GM18951 (cell line): ENCODE data around the gene CYP2W1.

ENCODE experiments used
- POLR2A ChIP-seq: IDR thresholded peaks from 4 replicates; pipeline ENCODE4 v1.6.1; 2011; ENCODE audit warnings: mild to moderate bottlenecking; ENCODE audit not compliant: insufficient read length, insufficient read depth; ENCODE audit errors: extremely low read depth
- in situ Hi-C: fragments of 300-500 bp; cut with MboI; formaldehyde crosslinking; loops from one replicate; pipeline ENCODE4 v1.12.0; 2022; ENCODE audit warnings: low sequenced_read_pairs, mixed read lengths, inconsistent platforms; ENCODE audit not compliant: unreplicated experiment

The CYP2W1 gene

DNA sequence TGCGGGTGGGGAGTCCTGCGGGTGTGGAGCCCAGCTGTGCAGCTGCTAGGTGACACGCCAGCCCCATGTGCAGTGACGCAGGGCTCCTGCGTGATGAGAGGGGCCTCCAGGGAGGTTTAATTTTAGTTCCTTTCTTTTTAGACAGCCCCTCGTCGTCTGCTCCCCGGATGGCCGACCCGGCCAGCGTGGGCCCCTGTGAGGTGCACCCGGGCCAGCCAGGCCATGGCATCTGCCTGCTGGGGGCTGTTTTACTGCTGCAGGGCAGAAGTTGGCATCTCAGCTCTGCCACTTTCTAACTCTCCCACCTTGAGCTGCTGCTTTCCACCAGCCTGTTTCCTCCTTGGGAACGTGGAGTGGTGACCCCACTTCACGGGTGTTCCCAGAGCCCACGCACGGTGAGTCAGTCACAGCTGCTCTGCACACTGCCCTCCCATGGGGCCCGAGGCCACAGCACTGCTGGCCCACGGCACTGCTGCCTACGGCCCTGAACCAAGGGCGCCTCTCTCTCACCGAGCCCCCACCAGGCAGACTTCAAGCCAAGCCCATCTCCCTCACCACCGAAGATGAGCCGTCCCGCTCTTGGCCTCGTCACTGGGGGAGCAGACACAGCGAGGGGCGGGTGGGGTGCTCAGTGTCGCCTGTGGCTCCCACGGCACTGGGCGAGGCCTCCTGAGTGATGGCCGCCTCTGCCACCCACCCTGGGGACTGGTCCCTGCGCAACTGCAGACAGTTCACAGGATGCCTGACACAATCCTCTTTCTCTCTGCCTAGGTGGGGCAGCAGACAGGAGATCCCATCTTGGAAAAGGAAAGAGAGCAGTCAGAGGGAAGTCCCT is 21.3 kb downstream of the CYP2W1 start:
- no peak for TF ChIP-seq POLR2A
- in situ Hi-C loops, result no loop called here

DNA sequence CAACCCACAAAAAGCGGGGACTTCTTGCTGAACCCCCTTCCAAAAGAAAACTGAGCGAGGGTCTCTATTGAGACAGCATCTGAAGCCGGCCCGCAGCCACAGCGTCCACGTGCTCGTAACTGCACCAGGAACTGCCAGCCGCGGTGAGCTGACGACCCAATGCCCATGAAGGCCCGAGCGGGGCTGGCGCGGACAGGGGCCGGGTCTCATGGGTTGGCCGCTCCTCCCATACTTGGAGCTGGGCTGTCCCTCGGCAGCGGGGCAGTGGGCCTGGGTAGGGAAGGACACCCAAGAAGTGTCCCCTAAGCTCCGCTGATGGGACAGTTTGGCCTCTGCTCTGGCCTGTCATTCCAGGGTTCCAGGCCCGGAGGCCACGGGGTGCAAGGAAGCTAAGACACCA is 22.3 kb downstream of the CYP2W1 start:
- in situ Hi-C loops, result no loop called here
- TF ChIP-seq POLR2A, result no peak

- no peak for TF ChIP-seq POLR2A
- in situ Hi-C loops, result no loop called here
Measured at GRCh38 chr7:1007901-1008300, 24.9 kb downstream of the CYP2W1 start.

- in situ Hi-C loops, result no loop called here
- no peak for TF ChIP-seq POLR2A
Measured at GRCh38 chr7:1008733-1009363, 25.9 kb downstream of the CYP2W1 start.

GRCh38 chr7:1009747-1010146 is 26.8 kb downstream of the CYP2W1 start:
- no peak for TF ChIP-seq POLR2A
- in situ Hi-C loops, result no loop called here

DNA sequence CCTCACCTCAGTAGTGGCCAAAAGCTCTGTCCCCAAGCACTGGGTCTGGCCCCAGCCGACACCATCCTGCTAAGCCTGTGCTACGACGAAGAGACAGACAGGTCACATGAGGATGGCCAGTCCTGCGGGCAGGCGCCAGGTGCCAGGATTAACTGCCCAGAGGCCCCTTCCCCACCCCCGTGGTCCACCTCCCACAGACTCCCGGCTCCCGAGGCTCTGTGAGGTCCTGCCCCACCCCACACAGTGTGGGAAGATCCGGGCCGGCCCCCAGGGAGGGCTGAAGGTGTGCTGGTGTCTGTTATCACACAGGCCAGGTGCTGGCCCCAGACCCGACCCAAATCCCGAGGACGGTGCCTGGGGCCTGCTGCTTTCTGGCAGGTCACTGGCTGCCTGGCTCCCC is 27.2 kb downstream of the CYP2W1 start:
- in situ Hi-C loops, result no loop called here
- TF ChIP-seq POLR2A, result no peak

DNA sequence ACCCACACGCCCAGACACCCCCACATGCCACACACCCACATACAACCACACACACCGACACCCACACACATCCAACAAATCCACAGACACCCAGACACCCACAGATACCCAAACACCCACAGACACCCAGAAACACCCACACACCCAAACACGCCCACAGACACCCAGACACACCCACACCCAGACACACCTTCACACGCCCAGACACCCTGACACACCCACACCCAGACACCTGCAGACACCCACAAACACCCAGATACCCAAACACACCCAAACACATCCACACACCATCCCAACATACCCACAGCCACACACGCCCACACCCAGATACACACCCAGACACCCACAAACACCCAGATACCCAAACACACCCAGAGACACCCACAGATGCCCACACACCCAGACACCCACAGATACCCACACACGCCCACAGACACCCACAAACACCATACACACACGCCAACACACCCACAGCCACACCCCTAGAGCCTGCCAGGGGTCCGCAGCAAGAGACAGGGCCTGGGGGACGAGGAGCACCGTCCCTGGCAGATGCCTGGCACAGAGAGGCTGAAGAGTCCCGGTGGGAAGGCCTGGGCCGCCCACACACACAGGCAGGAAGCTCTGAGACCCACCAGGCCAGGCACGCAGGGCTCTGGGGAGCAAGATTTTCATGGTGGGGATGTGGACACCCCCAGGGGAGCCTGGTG is 28.5 kb downstream of the CYP2W1 start:
- TF ChIP-seq POLR2A, result no peak
- in situ Hi-C loops, result no loop called here

- TF ChIP-seq POLR2A, result no peak
- in situ Hi-C loops, result no loop called here
Measured at GRCh38 chr7:1012004-1012715, 29.2 kb downstream of the CYP2W1 start.

DNA sequence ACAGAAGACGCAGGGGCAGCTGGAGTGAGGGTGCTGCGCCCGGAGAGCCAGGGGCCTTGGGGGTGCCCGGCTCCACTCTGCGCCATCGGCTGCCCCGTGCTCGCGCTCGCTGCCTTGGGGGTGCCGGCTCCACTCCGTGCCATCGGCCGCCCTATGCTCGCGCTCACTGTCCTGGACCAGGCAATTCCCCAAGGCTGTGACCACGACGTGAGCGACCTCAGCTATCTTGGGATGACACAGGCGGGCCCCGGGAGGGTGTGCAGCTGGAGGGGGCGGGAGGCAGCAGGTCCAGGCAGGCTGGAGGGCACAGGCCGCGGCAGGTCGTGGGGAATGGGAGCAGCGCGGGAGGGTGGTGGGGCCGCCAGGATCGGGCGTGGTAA is 29.7 kb downstream of the CYP2W1 start:
- TF ChIP-seq POLR2A, result no peak
- in situ Hi-C loops, result no loop called here

DNA sequence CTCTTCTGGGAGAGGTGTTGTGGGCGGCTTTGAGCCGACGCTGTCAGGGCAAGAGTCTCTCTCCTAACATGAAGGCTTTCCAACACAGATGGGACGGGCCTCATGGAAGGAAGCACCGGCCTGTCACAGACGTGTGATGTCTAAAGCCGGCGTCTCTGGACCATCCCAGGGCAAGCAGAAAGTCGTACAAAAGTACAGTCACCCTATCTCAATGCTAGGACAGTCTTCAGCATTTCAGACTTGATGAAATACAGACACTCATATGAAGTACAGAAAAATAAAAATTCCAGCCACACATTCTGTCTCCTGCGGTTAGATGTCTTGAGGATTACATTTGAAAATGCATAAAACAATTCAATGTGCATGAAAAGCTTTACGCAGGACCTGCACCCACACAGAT is 30.6 kb downstream of the CYP2W1 start:
- in situ Hi-C loops, result no loop called here
- TF ChIP-seq POLR2A, result no peak

DNA sequence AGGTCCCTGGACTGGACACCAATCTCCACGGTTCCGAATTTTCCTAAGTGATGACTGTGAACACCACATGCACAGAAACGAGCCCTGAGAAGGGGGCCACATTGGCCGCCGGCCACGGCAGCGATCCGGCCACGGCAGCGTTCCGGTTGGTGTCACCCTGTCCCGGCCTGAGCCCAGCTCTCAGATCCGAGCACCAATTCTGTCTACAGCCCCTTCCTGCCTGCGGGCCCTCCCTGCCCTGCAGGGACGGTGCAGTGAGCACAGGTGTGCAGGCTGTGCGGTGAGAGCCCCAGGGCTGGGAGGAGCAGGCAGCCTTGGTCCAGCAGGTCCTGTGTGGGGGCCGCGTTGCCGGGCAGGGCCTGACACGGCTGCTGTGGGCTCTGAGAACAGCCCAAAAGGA is 31.7 kb downstream of the CYP2W1 start:
- in situ Hi-C loops, result no loop called here

DNA sequence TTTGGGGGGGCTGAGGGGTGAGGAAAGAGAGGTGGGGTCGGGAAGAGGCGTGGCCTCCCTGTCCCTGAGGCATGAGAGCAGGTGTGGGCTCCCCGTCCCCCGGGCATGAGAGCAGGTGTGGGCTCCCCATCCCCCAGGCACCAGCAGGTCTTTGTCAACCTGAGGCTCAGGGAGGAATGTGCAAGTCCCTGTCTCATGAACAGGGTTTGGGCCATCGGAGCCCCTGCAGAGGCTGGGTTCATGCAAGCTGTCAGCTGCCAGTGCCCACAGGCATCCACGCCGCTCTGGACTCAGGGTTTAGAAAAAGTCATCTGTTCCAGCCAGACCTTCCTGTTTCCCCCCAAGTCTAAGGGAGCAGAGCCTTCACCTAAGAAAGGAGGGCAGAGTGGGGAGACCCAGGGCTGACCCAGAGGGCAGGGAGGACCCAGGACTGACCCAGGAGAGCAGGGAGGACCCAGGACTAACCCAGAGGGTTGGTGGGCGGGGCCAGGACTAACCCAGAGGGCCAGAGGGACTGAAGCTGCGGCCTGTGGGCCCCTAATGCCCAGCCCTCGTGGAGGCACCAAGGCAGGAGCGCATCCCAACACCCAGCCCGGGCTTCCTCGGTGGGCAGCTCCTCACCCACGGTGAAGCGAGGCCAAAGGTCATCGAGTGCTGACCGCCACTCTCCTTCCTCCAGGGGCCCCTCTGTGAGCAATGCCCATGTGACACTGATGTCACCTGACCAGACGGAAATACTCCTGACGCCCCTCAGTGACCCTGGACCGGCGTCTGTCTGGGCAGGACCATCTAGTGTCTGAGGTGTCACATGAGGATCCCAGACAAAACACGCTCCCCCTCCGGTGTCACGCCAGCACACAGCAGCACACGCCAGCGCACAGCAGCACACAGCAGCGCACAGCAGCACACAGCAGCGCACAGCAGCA is 32.5 kb downstream of the CYP2W1 start:
- in situ Hi-C loops, result no loop called here
- no peak for TF ChIP-seq POLR2A

More for the DNA sequence above, 31.7 kb downstream of the CYP2W1 start:
- TF ChIP-seq POLR2A, result no peak
